LNCaP clone FGC (cell line): ENCODE data around the gene GCN1.

Experiments
- DNase-seq: peaks from one replicate; pipeline ENCODE4 v3.0.0-alpha.2; 2011; ENCODE audit warnings: low read depth
- H3K4me3 ChIP-seq: 2 replicates; pipeline ENCODE4 v1.5.1; 2011; ENCODE audit warnings: mild to moderate bottlenecking, low read depth, low read length, control low read depth
- TF ChIP-seq, protein P1 (sequence below): IDR thresholded peaks from 2 replicates; pipeline ENCODE4 v1.5.1; 2012; ENCODE audit warnings: mild to moderate bottlenecking; ENCODE audit not compliant: control insufficient read depth, insufficient read depth; ENCODE audit errors: extremely low read depth

The GCN1 gene

DNA sequence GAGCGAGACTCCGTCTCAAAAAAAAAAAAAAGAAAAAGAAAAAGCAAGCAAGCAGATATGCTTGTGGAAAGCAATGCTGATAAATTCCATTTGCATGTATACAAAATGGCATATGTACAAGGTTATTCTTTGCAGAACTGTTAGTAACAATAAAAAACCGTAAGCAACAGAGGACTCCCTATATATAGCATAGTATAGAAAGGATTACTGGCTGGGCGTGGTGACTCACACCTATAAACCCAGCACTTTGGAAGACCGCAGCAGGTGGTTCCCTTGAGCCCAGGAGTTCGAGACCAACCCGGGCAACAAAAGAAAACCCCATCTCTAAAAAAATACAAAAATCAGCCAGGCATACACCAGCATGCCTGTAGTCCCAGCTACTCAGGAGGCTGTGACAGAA, 13.5 kb downstream of the GCN1 start:
- DNase-seq = no peak
- H3K4me3 ChIP-seq = no peak overlapping the region
- TF ChIP-seq, protein P1, sequence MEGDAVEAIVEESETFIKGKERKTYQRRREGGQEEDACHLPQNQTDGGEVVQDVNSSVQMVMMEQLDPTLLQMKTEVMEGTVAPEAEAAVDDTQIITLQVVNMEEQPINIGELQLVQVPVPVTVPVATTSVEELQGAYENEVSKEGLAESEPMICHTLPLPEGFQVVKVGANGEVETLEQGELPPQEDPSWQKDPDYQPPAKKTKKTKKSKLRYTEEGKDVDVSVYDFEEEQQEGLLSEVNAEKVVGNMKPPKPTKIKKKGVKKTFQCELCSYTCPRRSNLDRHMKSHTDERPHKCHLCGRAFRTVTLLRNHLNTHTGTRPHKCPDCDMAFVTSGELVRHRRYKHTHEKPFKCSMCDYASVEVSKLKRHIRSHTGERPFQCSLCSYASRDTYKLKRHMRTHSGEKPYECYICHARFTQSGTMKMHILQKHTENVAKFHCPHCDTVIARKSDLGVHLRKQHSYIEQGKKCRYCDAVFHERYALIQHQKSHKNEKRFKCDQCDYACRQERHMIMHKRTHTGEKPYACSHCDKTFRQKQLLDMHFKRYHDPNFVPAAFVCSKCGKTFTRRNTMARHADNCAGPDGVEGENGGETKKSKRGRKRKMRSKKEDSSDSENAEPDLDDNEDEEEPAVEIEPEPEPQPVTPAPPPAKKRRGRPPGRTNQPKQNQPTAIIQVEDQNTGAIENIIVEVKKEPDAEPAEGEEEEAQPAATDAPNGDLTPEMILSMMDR = no peak

DNA sequence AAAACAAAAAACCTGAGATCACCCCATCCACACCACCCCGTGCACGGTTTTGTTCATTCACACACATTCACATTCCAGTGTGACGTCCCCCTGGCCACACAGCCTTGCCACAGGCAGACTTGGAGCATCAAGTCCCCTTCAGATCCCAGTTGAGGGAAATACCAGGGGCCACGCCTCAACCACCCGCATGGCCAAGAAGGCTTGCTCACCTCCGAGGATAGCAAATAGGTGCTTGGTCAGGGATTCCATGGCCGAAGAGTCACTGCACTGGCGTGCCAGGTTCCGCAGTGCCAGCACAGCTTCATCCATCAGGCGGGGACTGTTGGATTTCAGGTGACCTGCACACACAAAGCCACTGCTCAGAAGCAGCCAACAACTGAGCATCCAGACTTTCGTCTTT, 19.0 kb downstream of the GCN1 start:
- H3K4me3 ChIP-seq = no peak overlapping the region
- no peak for DNase-seq
- TF ChIP-seq, protein P1 = no peak

DNA sequence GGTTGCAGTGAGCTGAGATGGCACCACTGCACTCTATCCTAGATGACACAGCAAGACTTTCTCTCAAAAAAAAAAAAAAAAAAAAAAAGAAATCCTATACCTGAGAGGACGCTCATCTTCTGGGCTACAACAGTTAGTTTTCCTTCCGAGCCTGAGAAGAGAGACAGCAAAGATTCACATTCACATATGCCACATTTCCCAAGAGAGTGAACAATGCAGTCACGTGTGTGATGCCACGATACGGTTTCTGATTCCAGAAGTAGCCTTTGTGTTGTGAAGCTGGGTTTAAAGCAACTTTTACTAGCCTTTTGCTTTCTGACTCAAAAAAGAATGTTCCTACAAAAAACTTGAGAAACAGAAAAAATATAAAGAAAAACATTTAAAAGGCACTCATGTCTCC, 19.5 kb downstream of the GCN1 start:
- TF ChIP-seq, protein P1 = no peak
- DNase-seq = no peak
- no peak overlapping the region for H3K4me3 ChIP-seq

DNA sequence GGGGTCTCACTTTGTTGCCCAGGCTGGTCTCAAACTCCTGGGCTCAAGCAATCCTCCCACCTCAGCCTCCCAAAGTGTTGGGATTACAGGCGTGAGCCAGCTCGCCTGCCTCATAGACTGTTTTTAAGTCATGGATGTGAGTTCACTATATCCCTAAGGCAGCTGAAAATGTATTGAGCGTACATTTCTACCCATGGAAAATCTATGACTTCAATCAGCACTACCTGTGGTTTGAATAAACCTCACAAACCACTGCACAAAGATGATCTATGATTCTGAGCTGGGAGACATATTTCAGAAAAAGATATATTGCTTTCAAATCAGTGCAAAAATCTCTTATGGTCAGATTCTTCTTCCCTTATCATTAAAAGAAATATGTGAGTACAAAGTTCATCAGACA, 22.5 kb downstream of the GCN1 start:
- TF ChIP-seq, protein P1 = no peak
- no peak overlapping the region for H3K4me3 ChIP-seq
- no peak for DNase-seq

DNA sequence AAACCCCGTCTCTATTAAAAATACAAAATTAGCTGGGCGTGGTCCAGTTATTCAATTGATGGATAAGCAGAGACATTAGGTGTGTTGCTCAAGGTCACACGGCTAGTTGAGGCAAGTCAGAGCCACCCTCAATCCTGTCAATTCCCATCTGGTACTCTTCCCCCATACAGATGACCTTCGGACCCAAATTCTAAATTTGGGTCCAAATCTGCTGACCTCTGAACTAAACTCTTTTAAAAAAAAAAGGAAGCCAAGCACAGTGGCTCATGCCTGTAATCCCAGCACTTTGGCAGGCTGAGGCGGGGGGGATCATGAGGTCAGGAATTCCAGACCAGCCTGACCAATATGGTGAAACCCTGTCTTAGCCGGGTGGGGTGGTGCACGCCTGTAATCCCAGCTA, 23.9 kb downstream of the GCN1 start:
- no peak overlapping the region for H3K4me3 ChIP-seq
- TF ChIP-seq, protein P1 = no peak
- DNase-seq = no peak

DNA sequence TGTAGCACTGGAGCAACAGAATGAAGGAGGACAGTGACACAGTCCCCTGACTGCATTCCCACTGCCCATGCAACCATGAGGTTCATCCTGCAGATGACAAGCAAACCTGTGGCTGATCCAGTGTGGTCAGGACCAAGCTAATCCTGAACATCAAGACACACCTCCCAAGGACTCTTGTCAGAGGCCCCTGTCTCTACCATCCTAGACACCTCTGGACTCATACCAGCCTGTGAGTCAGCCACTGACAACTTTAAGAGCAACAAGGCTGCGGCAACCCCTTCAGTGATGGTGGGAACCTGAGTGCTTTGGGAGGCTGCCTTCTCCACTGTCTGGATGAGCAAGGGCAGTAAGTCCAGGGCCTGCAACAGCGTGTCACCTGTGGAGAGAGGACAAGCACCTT, 24.6 kb downstream of the GCN1 start:
- no peak for DNase-seq
- H3K4me3 ChIP-seq = no peak overlapping the region
- TF ChIP-seq, protein P1 = no peak

DNA sequence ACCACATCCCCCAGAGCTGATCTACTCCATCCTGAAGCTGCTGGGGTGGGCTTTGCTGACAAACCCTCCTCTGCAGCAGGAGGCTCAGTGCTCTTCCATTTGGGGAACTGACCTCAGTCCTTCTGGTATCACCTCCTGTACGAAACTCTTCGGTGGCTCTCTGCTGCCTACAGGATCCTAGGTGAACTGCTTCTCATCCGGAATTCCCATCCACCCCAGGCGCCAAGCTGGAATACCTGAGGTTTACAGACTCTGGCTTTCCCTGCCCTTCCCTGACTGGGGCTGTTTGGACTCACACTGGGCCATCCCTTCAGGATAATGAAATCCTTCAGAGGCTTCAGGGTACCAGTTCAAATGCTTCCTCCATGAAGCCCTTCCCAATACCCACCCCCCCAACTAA, 26.2 kb downstream of the GCN1 start:
- no peak overlapping the region for H3K4me3 ChIP-seq
- DNase-seq = no peak
- TF ChIP-seq, protein P1 = no peak
